GM12878 (cell line): Measurements from ENCODE around the gene EPO. TPM values are rescaled to one million over a fixed set of nuclear protein-coding genes. Genes with fewer than 3 reads are reported as not detected.

Experiments
- ATAC-seq: fragments of 200-7000 bp; cut with Tn5 transposase; 3 replicates; pipeline ENCODE4 v1.9.1; 2020; ENCODE audit warnings: mild to moderate bottlenecking, moderate library complexity
- BruUV-seq: library from RNA; stranded (reverse); fragments of 400-500 nt; replicated peaks from 2 replicates; lab custom pipeline; 2021; lab: Mats Ljungman, UMichigan
- CTCF ChIA-PET: fragments of 300-600 bp; sonication (Branson Sonifier 250); formaldehyde crosslinking; extraction: SDS; loops from one replicate; lab custom pipeline; 2021; ENCODE audit warnings: inconsistent platforms; lab: Yijun Ruan, JAX
- POLR2A ChIA-PET: fragments of 350-600 bp; formaldehyde crosslinking; extraction: SDS; loops from one replicate; lab custom pipeline; 2021; ENCODE audit warnings: inconsistent platforms; lab: Charles Lee
- RAD21 ChIA-PET: fragments of 300-600 bp; sonication (Branson Sonifier 250); formaldehyde crosslinking; loops from one replicate; lab custom pipeline; 2023; ENCODE audit warnings: antibody characterized with exemption; ENCODE audit not compliant: unreplicated experiment; lab: Charles Lee
- SMC1A ChIA-PET: fragments of 300-600 bp; sonication (Branson Sonifier 250); formaldehyde crosslinking; loops from one replicate; lab custom pipeline; 2023; ENCODE audit not compliant: unreplicated experiment, uncharacterized antibody; lab: Charles Lee
- DNase-seq: peaks from one replicate; pipeline ENCODE4 v3.0.0-alpha.2; 2011; ENCODE audit warnings: low read depth, low spot score
- FAIRE-seq: peaks from 3 replicates; lab custom pipeline; 2011; peaks lifted over from hg19 to GRCh38; lab: Jason Lieb, UNC
- H2AFZ ChIP-seq: 2 replicates; pipeline ENCODE4 v1.6.0; 2011; ENCODE audit warnings: low read depth, low read length, control low read depth; ENCODE audit not compliant: control insufficient read depth
- H3K27ac ChIP-seq: 2 replicates; pipeline ENCODE4 v1.5.1; 2011; ENCODE audit warnings: control low read depth; ENCODE audit not compliant: control insufficient read depth, insufficient read depth
- H3K27me3 ChIP-seq, 2 experiments: replicated peaks in 1 of 2; 2 replicates each; pipeline versions ENCODE4 v1.6.0 to v1.6.1; 2011; ENCODE audit warnings: low read length in 1 of 2; ENCODE audit not compliant: control insufficient read depth in 2 of 2, insufficient read depth in 2 of 2
- H3K36me3 ChIP-seq, 2 experiments: 2 replicates each; pipeline ENCODE4 v1.5.1; 2011; ENCODE audit warnings: low read length in 1 of 2; ENCODE audit not compliant: control insufficient read depth in 2 of 2, insufficient read depth in 2 of 2
- H3K4me1 ChIP-seq: 2 replicates; pipeline ENCODE4 v1.6.1; 2011; ENCODE audit warnings: mild to moderate bottlenecking, low read length, moderate library complexity, mixed read lengths; ENCODE audit not compliant: control insufficient read depth, insufficient read depth
- H3K4me2 ChIP-seq: 2 replicates; pipeline ENCODE4 v1.6.0; 2011; ENCODE audit warnings: control low read depth; ENCODE audit not compliant: control insufficient read depth, insufficient read depth
- H3K4me3 ChIP-seq: fragments of 200-600 bp; sonication (generic); 2 replicates; pipeline ENCODE4 v1.5.1; 2016
- H3K79me2 ChIP-seq: 2 replicates; pipeline ENCODE4 v1.6.0; 2011; ENCODE audit warnings: low read length; ENCODE audit not compliant: control insufficient read depth, insufficient read depth
- H3K9ac ChIP-seq: 2 replicates; pipeline ENCODE4 v1.8.0; 2011; ENCODE audit warnings: low read length, control low read depth, mixed read lengths; ENCODE audit not compliant: control insufficient read depth, insufficient read depth
- H3K9me3 ChIP-seq: replicated peaks from 3 replicates; pipeline ENCODE4 v1.5.1; 2011; ENCODE audit warnings: mild to moderate bottlenecking, low read length; ENCODE audit not compliant: control insufficient read depth, insufficient read depth
- H4K20me1 ChIP-seq: 2 replicates; pipeline ENCODE4 v1.6.0; 2011; ENCODE audit not compliant: control insufficient read depth, insufficient read depth
- BMI1 ChIP-seq: fragments of 450-650 bp; IDR thresholded peaks from 2 replicates; pipeline ENCODE4 v1.6.1; 2016; ENCODE audit warnings: mild to moderate bottlenecking, moderate library complexity, borderline replicate concordance
- EP300 ChIP-seq, 2 experiments: fragments of 150-350 bp in 1 of 2; IDR thresholded peaks; 2 replicates each; pipeline ENCODE4 v1.6.1; 2011 to 2012; ENCODE audit warnings: low read depth in 2 of 2, low read length in 2 of 2, borderline replicate concordance in 1 of 2, improper control_type of control experiment in 1 of 2, inconsistent platforms in 1 of 2; ENCODE audit not compliant: control insufficient read depth in 1 of 2
- FOXM1 ChIP-seq: IDR thresholded peaks from 2 replicates; pipeline ENCODE4 v1.6.1; 2012; ENCODE audit warnings: low read depth, mild to moderate bottlenecking, inconsistent platforms, low read length, moderate library complexity
- HCFC1 ChIP-seq: fragments of 150-350 bp; IDR thresholded peaks from 2 replicates; pipeline ENCODE4 v1.6.1; 2014; ENCODE audit warnings: low read length
- HDAC2 ChIP-seq: fragments of 200-600 bp; sonication (generic); IDR thresholded peaks from 2 replicates; pipeline ENCODE4 v1.6.1; 2017
- HSF1 ChIP-seq: fragments of 150-350 bp; IDR thresholded peaks from 2 replicates; pipeline ENCODE4 v1.6.1; 2014; ENCODE audit warnings: mild to moderate bottlenecking, low read depth, low read length
- MEF2B ChIP-seq: fragments of 450-650 bp; IDR thresholded peaks from 2 replicates; pipeline ENCODE4 v1.6.1; 2018; ENCODE audit warnings: mild to moderate bottlenecking, moderate library complexity; ENCODE audit not compliant: partially characterized antibody, poor library complexity, severe bottlenecking
- NFXL1 ChIP-seq: fragments of 450-650 bp; IDR thresholded peaks from 2 replicates; pipeline ENCODE4 v1.6.1; 2017; ENCODE audit warnings: antibody characterized with exemption, mild to moderate bottlenecking, borderline replicate concordance
- POLR2AphosphoS2 ChIP-seq: IDR thresholded peaks from 2 replicates; pipeline ENCODE4 v1.6.1; 2011; ENCODE audit warnings: low read depth, mild to moderate bottlenecking, low read length, improper control_type of control experiment, moderate library complexity
- SMAD5 ChIP-seq: IDR thresholded peaks from 2 replicates; pipeline ENCODE4 v1.6.1; 2016; ENCODE audit warnings: antibody characterized with exemption, low read depth
- SREBF1 ChIP-seq: IDR thresholded peaks from 2 replicates; pipeline ENCODE4 v1.6.1; 2012; ENCODE audit warnings: mild to moderate bottlenecking, low read length
- TCF12 ChIP-seq: IDR thresholded peaks from 2 replicates; pipeline ENCODE4 v1.6.1; 2011; ENCODE audit warnings: low read depth, mild to moderate bottlenecking, low read length
- USF2 ChIP-seq: IDR thresholded peaks from 2 replicates; pipeline ENCODE4 v1.6.1; 2011; ENCODE audit warnings: low read depth, low read length, improper control_type of control experiment, borderline replicate concordance
- WGBS: methylation state at CpG from one replicate; pipeline ENCODE4 v1.1.6; 2016; ENCODE audit warnings: low lambda C conversion rate; ENCODE audit not compliant: insufficient replicate concordance, insufficient coverage; ENCODE audit errors: missing lambda C conversion rate; 5-methylcytosine and 5-hydroxymethylcytosine counted together
- in situ Hi-C: fragments of 300-500 bp; cut with MboI; formaldehyde crosslinking; loops from 9 replicates; pipeline ENCODE4 v1.14.3; 2018; ENCODE audit warnings: mixed read lengths
- intact Hi-C: fragments of 100-400 bp; cut with micrococcal nuclease; formaldehyde crosslinking; loops from one replicate; pipeline ENCODE4 v1.14.2; 2022; ENCODE audit not compliant: unreplicated experiment
- polyA plus RNA-seq, 11 experiments: library from polyadenylated mRNA; depleted of rRNA in 4 of 11; unstranded in 6 of 11; stranded (reverse) in 5 of 11; fragments of >200 nt; fragmentation: Nextera tagmentation in 4 of 11; fragmentation: Illumina TruSeq in 1 of 11; extraction: Ambion mirVana in 4 of 11; extraction: Trizol in 1 of 11; gene quantifications; 1 replicate in 1 of 11; 2 replicates in 10 of 11; pipeline versions ENCODE4 v1.2.1 to v1.2.3, GENCODE V29; 2011 to 2016; ENCODE audit warnings: inconsistent platforms in 2 of 11, missing spikeins in 2 of 11, low read depth in 1 of 11
- total RNA-seq, 4 experiments: library from RNA; depleted of rRNA in 3 of 4; stranded (reverse); fragments of >200 nt in 3 of 4; fragmentation: Illumina TruSeq in 1 of 4; extraction: Trizol in 1 of 4; gene quantifications; 2 replicates each; pipeline versions ENCODE4 v1.2.1 to v1.2.3, GENCODE V29; 2013 to 2021
- TF ChIP-seq, protein P1 (sequence below): fragments of 450-650 bp; formaldehyde crosslinking; IDR thresholded peaks from 2 replicates; pipeline ENCODE4 v1.4.0; 2022; ENCODE audit warnings: mild to moderate bottlenecking, moderate library complexity

EPO gene
- total and polyA plus RNA-seq, 10 of the 15 experiments (the other 5 are each of a cell fraction or from before 2014, with no cell fraction given), result 0.06 to 0.19 TPM; not detected in 8

DNA sequence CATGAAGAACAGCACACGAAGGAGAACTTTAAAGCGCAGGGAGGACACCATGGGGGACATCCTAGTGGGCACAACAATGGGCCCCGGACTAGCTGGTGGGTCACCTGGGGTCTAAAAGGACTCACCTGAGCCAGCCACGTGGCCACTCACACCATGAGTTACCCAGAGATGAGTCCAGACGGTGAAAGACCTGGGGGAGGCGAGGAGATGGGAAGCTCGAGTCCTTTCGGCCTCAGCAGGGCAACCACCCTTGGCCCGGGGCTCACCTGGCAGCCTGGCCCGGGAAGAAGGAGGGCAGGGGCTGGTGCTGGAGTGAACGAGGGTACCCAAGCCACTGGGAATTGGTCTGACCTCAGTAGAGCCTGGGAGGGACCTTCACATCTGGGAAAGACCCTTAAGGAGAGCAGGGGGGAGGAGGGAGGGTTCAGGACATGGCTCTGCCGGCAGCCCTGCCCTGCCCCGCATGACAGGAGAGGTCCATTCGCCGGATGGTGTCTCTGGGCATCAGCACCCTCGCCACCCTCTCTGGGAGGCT lies 31.9 kb upstream of the EPO start:
- no peaks in the 10 kb centered on the region for H3K9me3 ChIP-seq
- H3K79me2 ChIP-seq, result peaks cover 48% of the 10 kb centered on the region
- RAD21 ChIA-PET, result no interaction called here
- no peak overlapping the region for H3K4me2 ChIP-seq
- H3K27ac ChIP-seq, result no peak overlapping the region
- no peak overlapping the region for H2AFZ ChIP-seq
- no peak overlapping the region for H3K9ac ChIP-seq
- 88% methylated on average over 16 of the region's 16 CpGs for WGBS
- SMC1A ChIA-PET, result no interaction called here
- TF ChIP-seq HCFC1 (no peak), SREBF1 (no peak), FOXM1 (no peak), TCF12 (no peak), USF2 (no peak), NFXL1 (no peak), MEF2B (no peak), BMI1 (no peak), HDAC2 (no peak), EP300 (IDR thresholded peaks at IDR 0.05; ENCODE audit: borderline replicate concordance in 1 of 2, control insufficient read depth in 1 of 2, low read depth in 2 of 2, low read length in 2 of 2) (no peak), POLR2AphosphoS2 (no peak), SMAD5 (no peak), HSF1 (no peak)
- TF ChIP-seq, protein P1, sequence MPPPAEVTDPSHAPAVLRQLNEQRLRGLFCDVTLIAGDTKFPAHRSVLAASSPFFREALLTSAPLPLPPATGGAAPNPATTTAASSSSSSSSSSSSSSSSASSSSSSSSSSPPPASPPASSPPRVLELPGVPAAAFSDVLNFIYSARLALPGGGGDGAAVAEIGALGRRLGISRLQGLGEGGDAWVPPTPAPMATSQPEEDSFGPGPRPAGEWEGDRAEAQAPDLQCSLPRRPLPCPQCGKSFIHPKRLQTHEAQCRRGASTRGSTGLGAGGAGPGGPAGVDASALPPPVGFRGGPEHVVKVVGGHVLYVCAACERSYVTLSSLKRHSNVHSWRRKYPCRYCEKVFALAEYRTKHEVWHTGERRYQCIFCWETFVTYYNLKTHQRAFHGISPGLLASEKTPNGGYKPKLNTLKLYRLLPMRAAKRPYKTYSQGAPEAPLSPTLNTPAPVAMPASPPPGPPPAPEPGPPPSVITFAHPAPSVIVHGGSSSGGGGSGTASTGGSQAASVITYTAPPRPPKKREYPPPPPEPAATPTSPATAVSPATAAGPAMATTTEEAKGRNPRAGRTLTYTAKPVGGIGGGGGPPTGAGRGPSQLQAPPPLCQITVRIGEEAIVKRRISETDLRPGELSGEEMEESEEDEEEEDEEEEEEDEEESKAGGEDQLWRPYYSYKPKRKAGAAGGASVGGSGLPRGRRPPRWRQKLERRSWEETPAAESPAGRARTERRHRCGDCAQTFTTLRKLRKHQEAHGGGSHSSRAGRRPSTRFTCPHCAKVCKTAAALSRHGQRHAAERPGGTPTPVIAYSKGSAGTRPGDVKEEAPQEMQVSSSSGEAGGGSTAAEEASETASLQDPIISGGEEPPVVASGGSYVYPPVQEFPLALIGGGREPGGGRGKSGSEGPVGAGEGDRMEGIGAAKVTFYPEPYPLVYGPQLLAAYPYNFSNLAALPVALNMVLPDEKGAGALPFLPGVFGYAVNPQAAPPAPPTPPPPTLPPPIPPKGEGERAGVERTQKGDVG (CRISPR knock-in tag), result no peak
- TF ChIP-seq, all 136 proteins: peak for 0
- POLR2A ChIA-PET, result interaction anchor here (0.5 to 1.3 kb wide), 2 partner anchors 17 to 312 kb away, joined by 4 read pairs; partner anchors contain the start of gene POP7
- Histone ChIP-seq H3K4me1 (peaks cover 25% of the 10 kb centered on the region), H3K4me3 (no peak overlapping the region), H4K20me1 (no peaks in the 10 kb centered on the region), H3K27me3 (no peaks in the 10 kb centered on the region), H3K36me3 (peaks cover 0 to 26% of the 10 kb centered on the region in 2 experiments; a peak in 3 of 4 replicates)
- BruUV-seq, result no TSS peak
- intact Hi-C loops (no loop called here), in situ Hi-C loops (loop anchor here (25.0 kb wide), 1 partner anchor 226 kb away; the partner anchor contains the start of gene SPACDR)
- FAIRE-seq (no peak), ATAC-seq (no peak), DNase-seq (no peak)
- CTCF ChIA-PET, result interaction anchor here (1.0 to 6.6 kb wide), 4 partner anchors 10 to 103 kb away, joined by 3 to 57 read pairs (median 44); partner anchors contain the start of genes FBXO24 and LRCH4
